GM12872 (cell line): Measurements from ENCODE around the gene PAPPA2.

ENCODE experiments used
- TF ChIP-seq, protein P1 (sequence below): IDR thresholded peaks from 3 replicates; pipeline ENCODE4 v1.5.1; 2011; ENCODE audit warnings: low read depth, mild to moderate bottlenecking, low read length, moderate library complexity; ENCODE audit not compliant: insufficient read depth

The PAPPA2 gene

DNA sequence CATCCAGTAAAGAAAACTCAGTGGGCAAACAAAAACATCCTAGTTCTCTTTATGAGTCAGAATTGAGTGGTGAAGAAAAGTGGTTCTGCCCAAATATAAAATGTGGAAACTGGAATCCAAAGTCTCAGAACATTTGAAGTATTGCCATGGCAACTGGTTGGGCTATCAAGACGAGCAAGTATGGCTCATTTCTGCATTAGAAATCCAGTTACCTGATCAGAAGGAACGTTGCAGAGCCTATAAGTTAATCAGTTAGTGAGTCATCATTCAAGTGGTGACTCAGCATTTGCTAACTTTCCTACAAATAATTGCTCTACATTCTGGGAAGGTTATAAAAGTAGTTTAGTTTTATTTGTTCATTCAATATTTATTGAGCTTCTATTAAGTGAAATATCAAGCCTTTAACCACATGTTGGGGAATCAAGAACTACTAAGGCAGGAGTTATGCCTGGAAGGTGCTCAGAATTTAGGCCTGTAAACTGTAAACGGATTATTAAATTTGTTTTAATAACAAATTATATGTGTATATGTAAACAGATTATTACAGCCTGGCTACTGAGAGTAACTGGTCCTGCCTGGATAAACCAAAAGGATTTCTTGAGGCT, 104.3 kb downstream of the PAPPA2 start:
- TF ChIP-seq, protein P1, sequence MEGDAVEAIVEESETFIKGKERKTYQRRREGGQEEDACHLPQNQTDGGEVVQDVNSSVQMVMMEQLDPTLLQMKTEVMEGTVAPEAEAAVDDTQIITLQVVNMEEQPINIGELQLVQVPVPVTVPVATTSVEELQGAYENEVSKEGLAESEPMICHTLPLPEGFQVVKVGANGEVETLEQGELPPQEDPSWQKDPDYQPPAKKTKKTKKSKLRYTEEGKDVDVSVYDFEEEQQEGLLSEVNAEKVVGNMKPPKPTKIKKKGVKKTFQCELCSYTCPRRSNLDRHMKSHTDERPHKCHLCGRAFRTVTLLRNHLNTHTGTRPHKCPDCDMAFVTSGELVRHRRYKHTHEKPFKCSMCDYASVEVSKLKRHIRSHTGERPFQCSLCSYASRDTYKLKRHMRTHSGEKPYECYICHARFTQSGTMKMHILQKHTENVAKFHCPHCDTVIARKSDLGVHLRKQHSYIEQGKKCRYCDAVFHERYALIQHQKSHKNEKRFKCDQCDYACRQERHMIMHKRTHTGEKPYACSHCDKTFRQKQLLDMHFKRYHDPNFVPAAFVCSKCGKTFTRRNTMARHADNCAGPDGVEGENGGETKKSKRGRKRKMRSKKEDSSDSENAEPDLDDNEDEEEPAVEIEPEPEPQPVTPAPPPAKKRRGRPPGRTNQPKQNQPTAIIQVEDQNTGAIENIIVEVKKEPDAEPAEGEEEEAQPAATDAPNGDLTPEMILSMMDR = no peak

DNA sequence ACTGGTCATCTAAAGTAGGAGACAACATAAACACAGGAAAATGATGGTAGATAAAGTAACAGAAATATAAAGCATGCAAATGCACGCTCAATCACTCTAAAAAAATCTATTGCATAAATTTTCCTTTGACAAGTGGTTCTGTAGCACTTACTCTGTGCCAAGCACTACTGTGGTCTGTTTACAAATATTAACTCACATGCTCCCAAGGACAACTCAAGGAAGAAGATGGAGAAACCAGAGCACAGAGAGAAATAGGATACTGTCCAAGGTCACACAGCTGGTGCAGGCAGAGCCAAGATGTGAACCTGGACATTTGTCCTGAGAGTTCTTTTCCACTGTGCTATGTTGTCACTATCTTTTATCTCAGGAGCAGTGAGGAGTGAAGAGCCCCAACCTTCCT, 105.2 kb downstream of the PAPPA2 start:
- TF ChIP-seq, protein P1 = no peak

DNA sequence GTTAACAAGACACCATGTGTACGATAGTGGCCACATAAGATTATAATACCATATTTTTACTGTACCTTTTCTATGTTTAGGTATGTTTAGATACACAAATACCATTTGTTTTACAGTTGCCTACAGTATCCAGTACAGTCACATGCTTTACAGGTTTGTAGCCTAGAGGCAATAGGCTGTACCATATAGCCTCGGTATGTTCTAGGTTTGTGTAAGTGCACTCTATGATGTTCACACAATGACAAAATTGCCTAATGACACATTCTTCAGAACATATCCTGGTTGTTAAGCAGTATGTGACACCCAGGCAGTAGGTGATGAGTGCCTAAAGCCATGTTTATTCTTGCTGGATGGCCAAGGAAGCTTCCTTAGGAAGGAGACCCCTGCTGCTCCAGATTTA, 111.8 kb downstream of the PAPPA2 start:
- TF ChIP-seq, protein P1 = no peak

DNA sequence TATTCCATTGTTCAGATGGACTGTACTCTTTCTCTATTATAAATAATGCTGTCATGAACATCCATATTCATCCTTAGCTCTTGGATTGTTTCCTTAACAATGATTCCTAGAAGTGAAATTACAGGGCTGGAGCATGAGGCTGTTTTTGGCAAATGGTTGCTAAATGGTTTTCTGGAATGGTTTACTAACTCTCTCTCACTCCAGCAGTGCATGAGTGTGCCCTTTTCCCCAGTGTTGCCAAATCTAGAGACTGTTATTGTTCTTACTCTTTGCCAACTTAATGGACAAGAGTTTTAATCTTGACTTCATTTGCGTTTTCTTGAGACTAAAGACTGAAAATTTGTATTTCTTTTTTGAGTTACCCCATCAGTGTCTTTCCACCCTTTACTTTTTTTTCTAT, 113.0 kb downstream of the PAPPA2 start:
- TF ChIP-seq, protein P1 = no peak

DNA sequence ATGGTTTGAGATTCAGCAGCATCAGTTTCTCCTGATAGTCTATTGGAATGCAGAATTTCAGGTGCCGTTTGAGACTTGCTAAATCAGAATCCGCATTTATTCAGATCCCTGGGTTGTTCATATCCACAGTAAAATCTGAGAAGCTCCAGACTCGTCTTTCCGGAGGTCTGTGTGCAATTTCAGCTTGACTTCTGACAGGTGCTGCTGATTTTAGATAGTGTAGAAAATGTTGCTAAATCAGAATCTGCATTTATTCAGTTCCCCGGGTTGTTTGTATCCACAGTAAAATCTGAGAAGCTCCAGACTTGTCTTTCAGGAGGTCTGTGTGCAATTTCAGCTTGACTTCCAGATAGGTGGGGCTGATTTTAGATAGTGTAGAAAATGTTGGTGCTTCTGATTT, 113.7 kb downstream of the PAPPA2 start:
- TF ChIP-seq, protein P1 = no peak

DNA sequence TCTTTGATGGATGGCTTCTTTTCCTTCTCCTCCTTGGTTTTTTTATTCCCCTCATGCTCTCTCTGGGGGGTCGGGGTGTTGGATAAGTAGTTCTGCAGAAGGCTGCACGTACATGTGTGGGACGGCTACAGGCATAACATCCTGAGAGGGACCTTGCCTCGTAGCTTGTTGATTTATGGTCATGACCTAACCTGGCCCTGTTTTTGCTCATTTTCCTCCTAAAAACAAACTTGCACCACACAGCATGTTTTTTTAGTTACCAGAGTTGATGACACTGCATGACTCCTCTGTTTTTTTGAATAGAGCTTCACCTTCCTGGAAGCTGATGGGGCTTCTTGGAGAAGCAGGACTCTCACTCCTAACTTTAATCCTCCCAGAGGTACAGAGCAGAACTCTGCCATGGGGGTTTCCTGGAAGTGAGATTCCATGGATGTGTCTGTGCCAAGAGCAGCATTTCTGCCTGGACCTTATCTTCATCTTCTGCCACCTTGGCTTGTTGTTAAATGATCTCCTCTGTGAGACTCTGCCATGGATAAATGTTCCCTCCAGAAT, 114.7 kb downstream of the PAPPA2 start:
- TF ChIP-seq, protein P1 = no peak

DNA sequence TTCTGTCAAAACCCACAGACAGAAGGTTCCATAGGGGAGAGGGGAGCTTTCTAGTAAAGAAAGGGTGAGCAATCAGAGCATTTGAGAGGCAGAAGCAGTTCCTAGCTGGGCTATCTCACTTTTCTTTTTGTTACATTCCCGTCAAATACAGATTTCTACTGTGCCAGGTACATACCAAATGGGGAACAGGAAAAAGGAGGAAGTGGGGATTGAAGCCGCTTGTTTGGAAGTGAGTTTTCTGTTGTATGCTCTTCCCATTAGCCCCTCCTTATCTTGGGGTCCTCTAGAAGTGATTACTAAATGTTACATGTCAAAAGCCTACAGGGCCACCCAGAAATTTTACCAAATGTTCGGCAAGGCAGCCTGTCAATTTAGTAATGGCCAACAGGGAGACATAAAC, 116.1 kb downstream of the PAPPA2 start:
- TF ChIP-seq, protein P1 = no peak
